GM23338 (cell line): ENCODE results near the gene SPSB4. TPM values are rescaled to one million over a fixed set of nuclear protein-coding genes. Genes with fewer than 3 reads are reported as not detected.

Experiments used
- ATAC-seq: fragments of 200-7000 bp; cut with Tn5 transposase; 3 replicates; pipeline ENCODE4 v1.9.1; 2020
- DNase-seq: peaks from one replicate; pipeline ENCODE4 v3.0.0-alpha.2; 2015; ENCODE audit warnings: low spot score
- H2AFZ ChIP-seq: fragments of 200-600 bp; sonication (generic); 2 replicates; pipeline ENCODE4 v1.8.0; 2016; ENCODE audit warnings: antibody characterized with exemption, mild to moderate bottlenecking, moderate library complexity
- H3F3A ChIP-seq: fragments of 200-600 bp; sonication (generic); replicated peaks from 2 replicates; pipeline ENCODE4 v1.8.0; 2017; ENCODE audit warnings: antibody characterized with exemption, mixed run types, low read depth
- H3K27ac ChIP-seq: fragments of 200-600 bp; sonication (generic); 2 replicates; pipeline ENCODE4 v1.6.1; 2016; ENCODE audit warnings: low read depth
- H3K27me3 ChIP-seq: fragments of 200-600 bp; sonication (generic); 2 replicates; pipeline ENCODE4 v1.8.0; 2016; ENCODE audit warnings: mild to moderate bottlenecking, mixed run types, moderate library complexity; ENCODE audit not compliant: insufficient read depth
- H3K36me3 ChIP-seq: fragments of 200-600 bp; sonication (generic); 2 replicates; pipeline ENCODE4 v1.8.0; 2016; ENCODE audit warnings: mild to moderate bottlenecking; ENCODE audit not compliant: insufficient read depth
- H3K4me1 ChIP-seq: fragments of 200-600 bp; sonication (generic); 2 replicates; pipeline ENCODE4 v1.8.0; 2016; ENCODE audit warnings: mild to moderate bottlenecking, moderate library complexity; ENCODE audit not compliant: insufficient read depth
- H3K4me2 ChIP-seq: fragments of 200-600 bp; sonication (generic); 2 replicates; pipeline ENCODE4 v1.7.1; 2017; ENCODE audit warnings: mixed run types
- H3K4me3 ChIP-seq: fragments of 200-600 bp; sonication (generic); 2 replicates; pipeline ENCODE4 v1.6.1; 2016; ENCODE audit warnings: mixed run types
- H3K79me2 ChIP-seq: fragments of 200-600 bp; sonication (generic); replicated peaks from 2 replicates; pipeline ENCODE4 v1.8.0; 2017; ENCODE audit warnings: mild to moderate bottlenecking; ENCODE audit not compliant: insufficient read depth
- H3K9me2 ChIP-seq: fragments of 200-600 bp; sonication (generic); 2 replicates; pipeline ENCODE4 v1.8.0; 2017; ENCODE audit not compliant: insufficient read depth
- H4K20me1 ChIP-seq: fragments of 200-600 bp; sonication (generic); replicated peaks from 2 replicates; pipeline ENCODE4 v1.8.0; 2017; ENCODE audit warnings: mild to moderate bottlenecking; ENCODE audit not compliant: insufficient read depth
- H3K27ac Mint-ChIP-seq: 2 replicates; pipeline ENCODE4 v1.8.0; 2020; ENCODE audit warnings: inconsistent platforms, mild to moderate bottlenecking, moderate library complexity, mixed read lengths
- H3K27me3 Mint-ChIP-seq: 3 replicates; pipeline ENCODE4 v1.8.0; 2022; ENCODE audit warnings: low read depth, mild to moderate bottlenecking, moderate library complexity, mixed read lengths, inconsistent platforms; ENCODE audit not compliant: insufficient read depth, poor library complexity
- H3K36me3 Mint-ChIP-seq: 3 replicates; pipeline ENCODE4 v1.8.0; 2021; ENCODE audit warnings: low read depth, mild to moderate bottlenecking, inconsistent platforms, moderate library complexity, mixed read lengths
- H3K4me1 Mint-ChIP-seq: 3 replicates; pipeline ENCODE4 v1.8.0; 2020; ENCODE audit warnings: mild to moderate bottlenecking, inconsistent platforms, mixed read lengths
- H3K4me3 Mint-ChIP-seq: 3 replicates; pipeline ENCODE4 v1.8.0; 2021; ENCODE audit warnings: moderate library complexity, mild to moderate bottlenecking, inconsistent platforms, mixed read lengths
- H3K9me3 Mint-ChIP-seq: 3 replicates; pipeline ENCODE4 v1.8.0; 2020; ENCODE audit warnings: moderate library complexity, mild to moderate bottlenecking, inconsistent platforms, mixed read lengths
- CREB1 ChIP-seq: fragments of 250-450 bp; sonication (Bioruptor Pico); IDR thresholded peaks from 2 replicates; pipeline ENCODE4 v1.5.0; 2020; ENCODE audit warnings: low read depth, mild to moderate bottlenecking, moderate library complexity
- CTCF ChIP-seq, 2 experiments: fragments of 200-600 bp in 1 of 2; sonication (generic) in 1 of 2; conservative IDR thresholded peaks; 2 replicates each; pipeline versions ENCODE4 v1.5.1 to v1.6.1; 2016 to 2017; ENCODE audit warnings: antibody characterized with exemption in 2 of 2, low read depth in 2 of 2, mild to moderate bottlenecking in 2 of 2, moderate library complexity in 1 of 2
- EZH2 ChIP-seq: fragments of 200-600 bp; sonication (generic); IDR thresholded peaks from one replicate; pipeline ENCODE4 v1.8.0; 2017; ENCODE audit warnings: antibody characterized with exemption, mild to moderate bottlenecking, low read depth; ENCODE audit not compliant: unreplicated experiment
- JUNB ChIP-seq: IDR thresholded peaks from one replicate; pipeline ENCODE4 v1.6.1; 2016; ENCODE audit warnings: antibody characterized with exemption; ENCODE audit not compliant: unreplicated experiment
- ZNF114 ChIP-seq: fragments of 250-450 bp; sonication (Bioruptor Pico); IDR thresholded peaks from 2 replicates; pipeline ENCODE4 v1.5.0; 2020; ENCODE audit warnings: mild to moderate bottlenecking, moderate library complexity
- ZNF331 ChIP-seq: fragments of 250-450 bp; sonication (Bioruptor Pico); IDR thresholded peaks from 2 replicates; pipeline ENCODE4 v1.5.0; 2020; ENCODE audit warnings: low read depth, mild to moderate bottlenecking, moderate library complexity
- polyA plus RNA-seq: library from polyadenylated mRNA; unstranded; fragments of >200 nt; fragmentation: Nextera tagmentation; extraction: Ambion mirVana; gene quantifications from 2 replicates; pipeline ENCODE4 v1.2.1, GENCODE V29; 2016
- total RNA-seq: library from RNA; depleted of rRNA; stranded (reverse); fragments of >200 nt; shearing (Covaris generic); gene quantifications from 2 replicates; pipeline ENCODE4 v1.2.3, GENCODE V29; 2014
- TF ChIP-seq, protein P1 (sequence below): IDR thresholded peaks from one replicate; pipeline ENCODE4 v1.6.1; 2018; ENCODE audit warnings: antibody characterized with exemption; ENCODE audit not compliant: unreplicated experiment

Gene SPSB4
- total and polyA plus RNA-seq, 2 experiments from 2014 or later = 6.7 to 25.9 TPM

DNA sequence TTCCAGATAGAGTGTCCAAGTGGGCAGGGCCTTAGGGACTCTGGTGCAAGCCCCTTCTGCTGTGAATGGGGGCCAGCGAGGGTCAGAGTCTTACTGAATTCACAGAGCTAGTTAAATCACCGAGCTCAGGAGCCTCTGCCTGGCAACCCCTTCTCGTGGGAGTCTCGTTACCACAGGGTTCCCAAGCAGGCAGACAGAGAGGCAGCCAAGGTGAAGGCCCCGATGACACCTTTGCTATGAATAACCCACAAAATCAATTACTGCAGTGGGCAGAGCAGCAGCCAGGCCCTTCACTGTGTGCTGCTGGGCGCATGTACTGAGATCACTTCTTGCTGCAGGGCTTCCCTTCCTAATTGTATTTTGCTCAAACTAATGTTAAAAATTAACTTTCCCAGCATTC lies 56.9 kb downstream of the SPSB4 start:
- Histone ChIP-seq H3K27me3 (no peaks in the 10 kb centered on the region), H3K79me2 (no peaks in the 10 kb centered on the region), H3K9me2 (no peaks in the 10 kb centered on the region), H4K20me1 (no peaks in the 10 kb centered on the region; the same call in 1 of the 2 replicates), H3K27ac (no peak overlapping the region), H3K36me3 (no peaks in the 10 kb centered on the region), H3F3A (no peaks in the 10 kb centered on the region), H3K4me1 (no peaks in the 10 kb centered on the region), H2AFZ (no peak overlapping the region), H3K4me2 (no peak overlapping the region), H3K4me3 (no peak overlapping the region)
- DNase-seq (no peak), ATAC-seq (no peak)
- Mint-ChIP-seq H3K27me3 (peaks cover 6% of the 10 kb centered on the region), H3K27ac (no peak overlapping the region), H3K9me3 (peaks cover 9% of the 10 kb centered on the region), H3K4me1 (peaks cover 27% of the 10 kb centered on the region), H3K36me3 (peaks cover 12% of the 10 kb centered on the region), H3K4me3 (no peak overlapping the region)
- TF ChIP-seq CREB1 (CRISPR knock-in tag) = no peak
- no peak for TF ChIP-seq ZNF114 (CRISPR knock-in tag)
- TF ChIP-seq CTCF (conservative IDR thresholded peaks at IDR 0.05; ENCODE audit: low read depth in 2 of 2) = no peak
- TF ChIP-seq EZH2 = no peak
- TF ChIP-seq, protein P1, sequence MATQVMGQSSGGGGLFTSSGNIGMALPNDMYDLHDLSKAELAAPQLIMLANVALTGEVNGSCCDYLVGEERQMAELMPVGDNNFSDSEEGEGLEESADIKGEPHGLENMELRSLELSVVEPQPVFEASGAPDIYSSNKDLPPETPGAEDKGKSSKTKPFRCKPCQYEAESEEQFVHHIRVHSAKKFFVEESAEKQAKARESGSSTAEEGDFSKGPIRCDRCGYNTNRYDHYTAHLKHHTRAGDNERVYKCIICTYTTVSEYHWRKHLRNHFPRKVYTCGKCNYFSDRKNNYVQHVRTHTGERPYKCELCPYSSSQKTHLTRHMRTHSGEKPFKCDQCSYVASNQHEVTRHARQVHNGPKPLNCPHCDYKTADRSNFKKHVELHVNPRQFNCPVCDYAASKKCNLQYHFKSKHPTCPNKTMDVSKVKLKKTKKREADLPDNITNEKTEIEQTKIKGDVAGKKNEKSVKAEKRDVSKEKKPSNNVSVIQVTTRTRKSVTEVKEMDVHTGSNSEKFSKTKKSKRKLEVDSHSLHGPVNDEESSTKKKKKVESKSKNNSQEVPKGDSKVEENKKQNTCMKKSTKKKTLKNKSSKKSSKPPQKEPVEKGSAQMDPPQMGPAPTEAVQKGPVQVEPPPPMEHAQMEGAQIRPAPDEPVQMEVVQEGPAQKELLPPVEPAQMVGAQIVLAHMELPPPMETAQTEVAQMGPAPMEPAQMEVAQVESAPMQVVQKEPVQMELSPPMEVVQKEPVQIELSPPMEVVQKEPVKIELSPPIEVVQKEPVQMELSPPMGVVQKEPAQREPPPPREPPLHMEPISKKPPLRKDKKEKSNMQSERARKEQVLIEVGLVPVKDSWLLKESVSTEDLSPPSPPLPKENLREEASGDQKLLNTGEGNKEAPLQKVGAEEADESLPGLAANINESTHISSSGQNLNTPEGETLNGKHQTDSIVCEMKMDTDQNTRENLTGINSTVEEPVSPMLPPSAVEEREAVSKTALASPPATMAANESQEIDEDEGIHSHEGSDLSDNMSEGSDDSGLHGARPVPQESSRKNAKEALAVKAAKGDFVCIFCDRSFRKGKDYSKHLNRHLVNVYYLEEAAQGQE = no peak
- no peak for TF ChIP-seq ZNF331 (CRISPR knock-in tag)

DNA sequence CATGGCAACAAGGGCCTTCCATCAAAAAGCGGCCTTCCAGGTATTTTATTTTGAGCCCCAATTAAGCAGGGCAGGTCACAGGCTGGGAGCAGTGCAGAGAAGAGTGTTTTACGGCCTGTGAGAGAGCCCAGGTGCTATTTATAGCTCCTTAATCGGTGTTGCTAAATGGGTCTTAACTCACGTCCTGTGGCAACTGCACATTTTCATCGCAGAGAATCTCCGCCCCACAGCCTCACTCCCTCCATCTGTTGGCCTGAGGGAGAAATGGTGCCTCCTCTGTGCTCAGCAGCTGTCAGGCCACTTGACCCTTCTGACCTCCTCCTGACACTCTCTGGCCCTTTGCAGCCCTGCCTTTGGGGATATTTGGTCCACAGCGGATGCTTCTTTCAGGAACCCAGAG lies 58.6 kb downstream of the SPSB4 start:
- peaks cover 14% of the 10 kb centered on the region for H3K4me1 Mint-ChIP-seq
- peaks cover 2% of the 10 kb centered on the region for H3K27me3 Mint-ChIP-seq

More for the DNA sequence above, 58.6 kb downstream of the SPSB4 start:
- no peak overlapping the region for H3K27ac ChIP-seq
- no peak overlapping the region for H3K4me2 ChIP-seq
- no peak for DNase-seq
- peaks cover 12% of the 10 kb centered on the region for H3K36me3 Mint-ChIP-seq
- no peaks in the 10 kb centered on the region for H3K9me2 ChIP-seq
- no peak overlapping the region for H3K4me3 Mint-ChIP-seq
- H3K4me3 ChIP-seq = no peak overlapping the region
- H3K27ac Mint-ChIP-seq = no peak overlapping the region
- TF ChIP-seq JUNB = no peak
- peak in 1 of 2 experiments; percentile 23; a peak in 1 of 4 replicates for TF ChIP-seq CTCF (conservative IDR thresholded peaks at IDR 0.05; ENCODE audit: low read depth in 2 of 2)
- no peaks in the 10 kb centered on the region for H3K36me3 ChIP-seq
- no peaks in the 10 kb centered on the region; the same call in 1 of the 2 replicates for H4K20me1 ChIP-seq
- no peak overlapping the region for H2AFZ ChIP-seq
- no peaks in the 10 kb centered on the region for H3K27me3 ChIP-seq
- no peak for ATAC-seq
- H3K79me2 ChIP-seq = no peaks in the 10 kb centered on the region
- no peaks in the 10 kb centered on the region for H3K4me1 ChIP-seq
- no peaks in the 10 kb centered on the region for H3F3A ChIP-seq
- H3K9me3 Mint-ChIP-seq = peaks cover 9% of the 10 kb centered on the region
